Measurements from ENCODE around the gene ZNF827.

ZNF827 gene

GRCh38 chr4:145824463-145824862 is 114.2 kb downstream of the ZNF827 start:
- DNase-seq = no peak

GRCh38 chr4:145823743-145824142 is 114.9 kb downstream of the ZNF827 start:
- no peak for DNase-seq

DNA sequence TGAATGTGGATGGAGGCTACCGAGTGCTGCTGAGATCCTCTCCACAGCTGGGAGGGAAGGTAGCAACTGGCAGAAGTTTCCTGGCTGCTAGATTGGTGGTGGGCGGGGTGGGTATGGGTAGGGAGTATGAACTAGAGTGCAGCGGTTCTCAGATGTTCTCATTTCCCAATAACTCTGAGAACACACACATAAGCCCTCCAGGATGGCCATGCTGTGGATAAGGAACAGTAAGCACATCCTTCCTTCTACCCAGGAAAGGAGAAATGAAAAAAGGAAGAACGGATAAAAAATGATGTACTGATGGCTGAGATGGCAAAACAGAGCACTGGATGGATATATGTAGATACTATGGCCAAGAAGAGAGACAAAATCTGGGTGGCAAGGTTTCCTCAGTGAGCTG is 116.0 kb downstream of the ZNF827 start:
- no peak for DNase-seq

GRCh38 chr4:145822181-145822580 is 116.4 kb downstream of the ZNF827 start:
- no peak for DNase-seq

GRCh38 chr4:145821766-145822165 is 116.9 kb downstream of the ZNF827 start:
- DNase-seq = no peak

DNA sequence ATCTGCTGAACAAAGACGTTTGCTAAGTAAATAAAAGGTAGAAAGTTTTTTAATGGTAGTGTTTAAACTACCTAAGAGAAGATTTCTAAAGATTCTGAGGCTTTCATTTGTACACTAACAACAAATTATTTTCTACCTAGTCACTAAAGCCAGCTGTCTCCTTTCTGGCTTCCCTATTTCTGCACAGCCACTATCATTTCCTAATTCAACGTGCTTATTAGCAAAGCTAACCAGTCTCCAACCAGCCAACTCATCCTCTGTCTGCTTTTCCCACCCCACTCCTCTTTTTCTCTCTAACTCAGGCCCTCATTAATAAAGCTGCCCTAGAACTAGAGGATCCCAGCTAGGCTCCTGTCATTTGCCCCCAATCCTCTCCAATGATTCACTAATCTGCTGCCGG is 118.2 kb downstream of the ZNF827 start:
- no peak for DNase-seq

- no peak for DNase-seq
These were observed 118.8 kb downstream of the ZNF827 start for GRCh38 chr4:145819853-145820181.

GRCh38 chr4:145819101-145819852 is 119.3 kb downstream of the ZNF827 start:
- no peak for DNase-seq

GRCh38 chr4:145818011-145818410 is 120.6 kb downstream of the ZNF827 start:
- no peak for DNase-seq

- DNase-seq = no peak
These were observed 122.5 kb downstream of the ZNF827 start for GRCh38 chr4:145816091-145816490.

DNA sequence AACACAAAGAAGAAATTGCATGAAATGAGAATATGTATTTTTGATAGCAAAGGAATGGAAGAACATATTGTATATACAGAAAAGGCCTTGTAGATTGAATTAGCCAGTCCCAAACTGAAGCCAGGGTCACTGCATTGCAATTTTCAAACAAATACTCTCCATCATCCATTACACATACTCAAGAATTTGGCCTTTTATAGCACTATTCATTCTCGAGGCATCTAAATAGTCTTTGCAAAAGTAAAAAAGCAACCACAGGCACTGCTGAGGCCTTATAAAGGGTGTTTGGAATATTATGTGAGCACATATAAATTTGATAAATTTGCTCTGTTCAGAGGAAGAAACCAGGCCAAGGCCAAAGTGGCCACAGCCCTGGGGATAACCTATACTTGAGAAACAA is 123.0 kb downstream of the ZNF827 start:
- no peak for DNase-seq

GRCh38 chr4:145815027-145815612 is 123.5 kb downstream of the ZNF827 start:
- no peak for DNase-seq

- no peak for DNase-seq
These were observed 124.4 kb downstream of the ZNF827 start for GRCh38 chr4:145814246-145814645.

GRCh38 chr4:145812919-145813318 is 125.7 kb downstream of the ZNF827 start:
- DNase-seq = no peak

- DNase-seq = no peak
These were observed 129.6 kb downstream of the ZNF827 start for GRCh38 chr4:145808848-145809512.

DNA sequence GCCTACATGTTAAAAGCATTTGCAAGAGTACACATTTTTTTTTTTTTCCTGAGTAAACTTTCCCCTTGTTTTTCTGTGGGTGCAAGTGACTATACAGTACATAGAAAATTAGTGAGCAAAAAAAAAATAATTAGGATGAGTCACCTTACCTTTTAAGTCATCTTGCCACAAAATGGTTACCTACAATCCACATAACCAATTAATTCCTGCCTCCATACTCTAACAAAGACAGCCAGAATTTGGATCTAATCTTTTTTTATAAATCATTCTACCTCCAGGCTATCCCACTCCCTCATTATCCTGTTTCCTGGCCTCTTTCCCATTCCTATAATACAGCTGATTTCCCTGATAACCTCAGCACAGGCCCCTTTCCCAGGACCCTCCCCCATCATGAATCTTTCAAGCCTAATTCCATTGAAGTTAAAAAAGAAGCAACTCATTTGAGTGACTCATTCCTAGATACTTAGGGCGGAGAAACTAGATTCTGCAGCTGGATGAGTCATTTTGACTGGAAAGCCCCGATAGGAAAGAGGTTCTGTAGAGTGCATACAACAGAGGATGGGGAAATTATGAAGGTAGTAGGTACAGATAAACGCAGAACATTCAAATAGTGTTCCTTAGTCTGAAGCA is 130.5 kb downstream of the ZNF827 start:
- no peak for DNase-seq

DNA sequence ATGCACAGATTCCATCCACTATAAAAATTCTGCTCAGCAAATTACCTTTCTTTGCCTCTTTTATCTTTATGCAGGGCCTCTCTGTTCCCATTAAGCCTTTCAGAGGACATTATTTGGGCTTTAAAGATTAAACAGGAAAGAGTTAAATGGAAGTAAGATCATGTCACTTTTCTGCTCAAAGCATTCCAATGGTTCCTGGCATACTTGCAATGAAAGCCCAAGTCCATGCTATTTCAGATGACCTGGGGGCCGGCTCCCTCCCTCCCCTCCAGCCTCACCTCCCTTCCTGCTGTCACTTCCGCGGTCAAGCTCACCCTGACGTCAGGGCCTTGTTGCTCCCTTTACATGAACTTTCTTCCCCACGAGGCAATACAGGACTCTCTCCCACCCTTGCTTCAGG is 133.1 kb downstream of the ZNF827 start:
- DNase-seq = no peak

GRCh38 chr4:145804116-145804515 is 134.5 kb downstream of the ZNF827 start:
- no peak for DNase-seq

GRCh38 chr4:145799223-145799622 is 139.4 kb downstream of the ZNF827 start:
- DNase-seq = no peak

DNA sequence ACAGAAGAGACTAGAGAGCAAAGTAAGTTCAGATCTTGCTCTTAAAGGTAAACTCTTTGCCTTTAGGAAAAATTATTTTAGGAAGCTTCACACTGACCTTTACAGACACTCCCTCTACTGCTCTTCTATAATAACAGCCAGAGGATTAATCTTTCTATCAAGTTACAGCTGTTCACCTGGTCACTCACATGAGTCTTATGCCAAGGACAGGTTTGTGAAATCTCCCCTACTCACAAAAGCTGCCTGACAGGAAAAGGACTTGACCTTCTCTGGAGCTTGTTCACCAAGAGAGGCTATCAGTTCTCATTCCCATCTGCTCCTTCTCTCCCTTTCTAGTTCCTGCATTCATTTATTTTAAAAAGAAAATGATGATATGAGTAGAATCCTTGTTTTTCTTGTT is 141.3 kb downstream of the ZNF827 start:
- DNase-seq = no peak

DNA sequence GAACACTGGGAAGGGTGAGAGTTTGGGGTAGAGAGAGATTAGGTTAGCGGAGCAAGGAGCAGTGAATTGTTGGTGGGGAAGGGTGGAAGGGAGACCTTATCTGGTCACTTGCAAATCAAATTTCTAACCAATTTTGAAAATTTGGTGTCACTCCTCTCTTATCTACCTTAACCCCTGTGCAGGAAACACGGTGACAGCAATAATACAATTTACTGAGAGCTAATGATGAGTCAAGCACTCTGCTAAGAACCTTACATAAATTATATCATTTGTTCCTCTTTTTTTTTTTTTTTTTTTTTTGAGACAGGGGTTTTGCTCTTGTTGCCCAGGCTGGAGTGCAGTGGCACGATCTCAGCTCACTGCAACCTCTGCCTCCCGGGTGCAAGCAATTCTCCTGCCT is 142.3 kb downstream of the ZNF827 start:
- no peak for DNase-seq

DNA sequence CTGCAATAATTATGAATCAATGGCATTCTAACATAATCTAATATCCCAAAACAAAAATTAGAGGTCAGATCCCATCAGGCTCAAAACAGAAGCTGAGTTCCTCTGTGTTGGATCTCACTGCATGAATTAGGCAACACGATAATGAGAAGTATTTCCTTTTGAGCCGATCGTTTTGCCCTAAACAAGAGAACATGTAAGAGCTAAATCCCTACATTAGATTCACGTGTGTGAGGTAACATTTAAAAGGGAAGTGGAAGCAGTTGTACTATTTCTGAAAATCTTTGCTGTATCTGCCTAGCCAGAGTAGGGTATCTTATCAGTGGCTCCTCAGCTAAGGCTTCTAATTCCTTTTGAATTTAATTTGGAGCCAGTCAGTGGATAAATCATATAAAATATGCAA is 143.1 kb downstream of the ZNF827 start:
- no peak for DNase-seq

- DNase-seq = no peak
These were observed 146.2 kb downstream of the ZNF827 start for GRCh38 chr4:145792429-145792828.

- no peak for DNase-seq
These were observed 146.6 kb downstream of the ZNF827 start for GRCh38 chr4:145791988-145792387.
